HS-27A (cell line): Measurements from ENCODE around the gene VPS33A.
"Not testable (repeated sequence)": the region's sequence is repeated elsewhere in the genome, so short reads cannot be mapped to it uniquely, and the experiment has no call there.

Source experiments
- DNase-seq: peaks from one replicate; pipeline ENCODE4 v3.0.0-alpha.2; 2012; ENCODE audit warnings: low read depth, missing footprints

Gene VPS33A

DNA sequence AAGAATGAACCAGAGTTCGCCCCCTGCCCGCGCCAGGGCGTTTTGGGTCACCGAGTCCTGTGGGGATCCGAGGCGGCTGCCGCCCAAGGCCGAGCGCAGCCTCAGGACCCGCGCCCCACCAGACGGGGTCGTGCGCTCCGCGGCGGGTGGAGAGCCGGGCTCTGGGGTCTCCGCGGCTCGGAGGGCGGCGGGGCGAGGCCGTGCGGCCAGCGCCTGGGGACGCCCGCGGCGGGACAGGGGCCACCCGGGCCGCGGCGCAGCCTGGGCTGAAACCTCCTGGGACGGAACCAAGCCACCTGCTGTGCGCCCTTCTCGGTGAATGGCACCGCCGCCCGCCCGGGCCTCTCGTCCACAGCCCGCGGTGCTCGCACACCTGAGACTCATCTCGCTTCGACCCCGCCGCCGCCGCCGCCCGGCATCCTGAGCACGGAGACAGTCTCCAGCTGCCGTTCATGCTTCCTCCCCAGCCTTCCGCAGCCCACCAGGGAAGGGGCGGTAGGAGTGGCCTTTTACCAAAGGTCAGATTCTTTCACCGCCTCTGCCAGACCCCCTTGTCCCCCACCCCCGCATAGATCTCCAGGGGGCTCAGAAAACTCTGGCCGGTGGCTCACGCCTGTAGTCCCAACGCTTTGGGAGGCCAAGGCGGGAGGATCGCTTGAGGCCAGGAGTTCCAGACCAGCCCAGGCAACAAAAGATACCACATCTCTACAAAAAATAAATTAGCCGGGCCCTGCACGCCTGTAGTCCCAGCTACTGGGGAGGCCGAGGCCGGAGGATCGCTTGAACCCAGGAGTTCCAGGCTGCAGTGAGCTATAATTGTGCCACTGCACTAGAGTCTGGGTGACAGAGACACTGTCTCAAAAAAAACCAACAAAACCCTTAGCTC lies 61.9 kb downstream of the VPS33A start:
- DNase-seq = no peak

DNA sequence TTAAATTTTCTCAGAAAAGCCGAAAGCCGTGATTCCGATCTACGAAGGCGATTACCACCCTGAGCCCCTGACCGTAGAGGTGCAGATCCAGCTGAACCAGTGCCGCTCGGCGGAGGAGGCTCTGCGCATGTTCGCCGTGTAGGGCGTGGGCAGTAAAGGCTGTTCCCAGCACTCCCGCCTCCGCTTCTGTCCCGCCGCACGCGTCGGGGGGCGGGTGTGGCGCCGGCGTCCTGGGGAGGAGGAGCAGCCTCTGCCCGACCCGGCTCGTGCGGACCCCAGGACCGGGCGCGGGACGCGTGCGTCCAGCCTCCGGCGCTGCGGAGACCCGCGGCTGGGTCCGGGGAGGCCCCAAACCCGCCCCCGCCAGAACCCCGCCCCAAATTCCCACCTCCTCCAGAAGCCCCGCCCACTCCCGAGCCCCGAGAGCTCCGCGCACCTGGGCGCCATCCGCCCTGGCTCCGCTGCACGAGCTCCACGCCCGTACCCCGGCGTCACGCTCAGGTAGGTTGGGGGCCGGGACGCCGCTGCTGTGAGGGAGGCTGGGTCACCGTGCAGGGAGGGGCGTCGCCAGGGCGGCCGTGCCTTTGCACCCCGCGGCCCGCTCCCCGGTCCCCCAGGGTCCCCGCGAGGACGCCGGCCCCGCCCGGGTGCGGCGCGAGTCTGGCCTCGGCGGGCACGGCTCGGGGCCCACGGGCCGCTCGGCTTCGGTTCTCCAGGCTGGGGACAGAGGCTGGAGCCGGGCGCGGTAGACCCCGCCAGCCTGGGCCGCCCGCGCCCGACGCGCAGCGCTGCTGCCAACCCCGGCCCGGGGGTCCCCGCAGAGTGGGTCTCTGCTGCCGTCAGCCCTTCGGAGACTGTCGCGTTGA lies 62.8 kb downstream of the VPS33A start, which contains the start of gene B3GNT4:
Gene B3GNT4 (plus strand): TSS at position 409 of the 866 bp plus-strand sequence. CDS start 910 bp downstream, outside the sequence.
- DNase-seq = peak; percentile 26

DNA sequence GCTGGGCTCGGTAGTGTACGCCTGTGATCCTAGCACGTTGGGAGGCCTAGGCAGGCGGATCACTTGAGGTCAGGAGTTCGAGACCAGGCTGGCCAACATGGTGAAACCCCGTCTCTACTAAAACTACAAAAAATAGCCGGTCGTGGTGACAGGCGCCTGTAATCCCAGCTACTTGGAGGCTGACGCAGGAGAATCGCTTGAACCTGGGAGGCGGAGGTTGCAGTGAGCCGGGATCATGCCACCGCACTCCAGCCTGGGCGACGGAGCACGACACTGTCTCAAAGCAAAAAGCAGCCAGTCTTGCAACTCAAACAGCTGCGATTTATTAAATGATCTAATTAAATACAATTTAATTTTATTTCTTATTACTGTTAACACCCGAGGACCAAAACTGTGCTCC lies 63.5 kb downstream of the VPS33A start:
- DNase-seq = not testable (repeated sequence)

DNA sequence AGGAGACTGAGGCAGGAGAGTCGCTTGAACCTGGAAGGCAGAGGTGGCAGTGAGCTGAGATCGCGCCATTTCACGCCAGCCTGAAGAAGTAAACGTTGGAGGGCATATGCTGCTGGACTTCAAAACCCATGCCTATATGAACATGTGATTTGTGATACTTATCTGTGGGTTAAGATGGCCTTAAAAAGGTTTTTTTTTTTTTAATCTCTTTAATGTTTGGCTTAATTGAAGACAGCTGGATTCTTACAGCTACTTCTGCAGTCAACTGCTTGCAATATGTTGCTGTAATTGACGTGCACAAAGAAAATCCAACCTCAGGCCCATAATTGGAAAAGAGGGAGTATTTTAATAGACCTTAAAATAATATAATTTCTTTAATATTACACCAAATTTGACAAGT lies 64.3 kb downstream of the VPS33A start:
- DNase-seq = no peak

DNA sequence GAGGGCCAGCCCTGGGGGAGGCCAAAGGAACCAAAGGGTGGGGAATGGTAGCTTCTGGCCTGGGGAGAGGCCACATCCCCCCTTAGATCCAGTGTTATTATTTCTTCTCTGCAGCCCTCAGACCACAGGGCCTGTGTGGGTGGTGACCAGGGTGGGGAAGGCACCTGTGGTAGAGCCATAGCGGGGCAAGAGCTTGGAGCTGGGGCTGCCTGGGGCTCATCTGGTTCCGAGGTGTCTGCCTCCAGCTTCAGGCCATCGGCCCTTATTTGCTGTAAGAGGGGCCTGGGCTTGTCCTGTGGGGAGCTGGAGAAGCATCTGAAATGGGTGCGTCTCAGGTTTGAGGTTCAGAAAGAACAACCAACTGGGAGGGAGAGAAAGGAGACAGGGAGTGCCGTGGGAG lies 64.9 kb downstream of the VPS33A start:
- no peak for DNase-seq

DNA sequence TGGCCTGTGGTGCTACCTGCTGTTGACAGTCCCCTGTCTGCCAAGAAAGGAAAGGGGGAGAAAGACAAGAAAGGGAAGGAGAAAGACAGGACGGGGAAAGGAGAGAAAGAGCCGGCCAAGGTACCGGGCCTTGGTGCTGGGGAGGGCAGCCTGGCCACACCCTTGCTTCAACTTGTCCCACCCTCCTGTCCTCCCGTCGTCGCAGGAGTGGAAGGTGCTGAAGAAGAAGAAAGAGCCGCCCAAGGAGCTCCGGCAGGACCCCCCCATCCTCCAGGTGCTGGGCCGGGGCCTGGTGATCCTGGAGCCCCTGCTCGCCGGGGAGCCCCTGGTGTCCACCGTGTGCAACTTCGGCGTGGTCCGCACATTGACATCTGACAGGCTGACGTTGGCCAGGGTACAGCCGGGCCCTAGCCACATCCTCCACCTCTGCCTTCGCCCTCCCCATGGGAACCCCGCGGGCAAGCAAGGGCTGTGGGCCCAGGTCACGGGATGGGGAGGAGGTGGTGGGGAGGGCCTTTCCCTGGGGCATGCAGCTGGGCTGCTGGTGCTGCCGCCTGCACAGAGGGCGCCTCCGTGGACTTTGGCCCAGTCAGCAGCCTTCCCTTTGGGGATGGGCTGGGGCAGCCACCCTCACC lies 65.6 kb downstream of the VPS33A start:
- no peak for DNase-seq

DNA sequence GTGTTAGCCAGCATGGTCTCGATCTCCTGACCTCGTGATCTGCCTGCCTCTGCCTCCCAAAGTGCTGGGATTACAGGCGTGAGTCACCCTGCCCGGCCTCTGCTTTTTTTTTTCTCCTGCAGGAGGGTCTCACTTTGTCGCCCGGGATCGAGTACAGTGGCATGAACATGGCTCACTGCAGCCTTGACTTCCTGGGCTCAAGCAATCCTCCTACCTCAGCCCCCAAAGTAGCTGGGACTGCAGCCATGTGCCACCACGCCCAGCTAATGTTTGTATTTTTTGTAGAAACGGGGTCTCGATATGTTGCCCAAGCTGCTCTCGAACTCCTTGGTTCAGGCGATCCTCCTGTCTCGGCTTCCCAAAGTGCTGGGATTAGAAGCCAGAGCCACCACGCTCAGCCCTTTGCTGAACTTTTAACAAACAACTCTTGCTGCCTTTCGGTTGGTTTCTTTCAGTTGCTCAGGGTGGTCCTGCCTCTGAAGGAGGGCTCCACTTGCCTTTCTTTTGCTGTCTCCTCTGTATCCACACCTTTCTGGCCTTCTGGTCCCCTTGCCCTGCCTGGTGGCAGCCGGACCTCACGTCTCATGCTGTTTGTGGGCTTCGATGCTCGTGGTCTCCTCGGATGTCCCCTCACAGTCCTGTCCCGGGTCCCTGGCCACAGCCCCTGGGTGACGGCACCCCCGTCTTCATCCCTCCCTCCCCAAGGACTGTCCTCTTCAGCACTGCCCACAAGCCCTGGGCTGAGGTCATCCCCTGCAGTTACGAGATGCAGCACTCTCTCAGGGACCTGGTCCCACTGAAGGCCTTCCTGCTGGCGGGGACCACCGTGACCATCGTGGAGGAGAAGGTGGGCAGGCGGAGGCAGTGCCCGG lies 66.6 kb downstream of the VPS33A start:
- no peak for DNase-seq

DNA sequence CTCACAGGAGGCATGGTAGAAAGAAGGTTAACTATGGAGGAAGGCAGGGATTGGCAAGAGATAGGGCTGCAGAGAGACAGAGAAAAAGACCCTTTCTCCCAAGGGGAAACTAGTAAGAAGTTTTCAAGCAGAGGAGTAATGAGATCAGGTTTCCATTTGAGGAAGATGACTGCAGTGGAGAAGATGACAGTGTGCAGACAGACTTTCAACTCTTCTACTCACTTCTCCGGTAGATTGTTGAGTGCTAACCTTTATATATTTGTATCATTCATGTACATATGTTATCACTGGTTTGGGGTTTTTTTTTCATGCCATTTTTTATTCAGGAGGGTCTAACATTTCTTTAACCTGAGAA lies 68.7 kb downstream of the VPS33A start:
- DNase-seq = no peak

DNA sequence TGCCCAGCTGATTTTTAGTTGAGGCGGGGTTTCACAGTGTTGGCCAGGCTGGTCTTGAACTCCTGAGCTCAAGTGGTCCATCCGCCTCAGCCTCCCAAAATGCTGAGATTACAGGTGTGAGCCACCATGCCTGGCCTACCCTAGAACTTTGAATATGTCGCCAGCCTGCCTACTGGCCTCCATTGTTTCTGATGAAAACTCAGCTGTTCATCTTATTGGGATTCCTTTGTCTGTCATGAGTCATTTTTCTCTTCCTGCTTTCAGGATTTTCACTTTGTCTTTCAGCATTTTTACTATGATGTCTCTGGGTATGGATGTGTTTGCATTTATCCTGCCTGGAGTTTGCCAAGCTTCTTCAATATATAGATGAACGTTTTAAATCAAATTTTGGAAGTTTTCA lies 70.9 kb downstream of the VPS33A start:
- no peak for DNase-seq

DNA sequence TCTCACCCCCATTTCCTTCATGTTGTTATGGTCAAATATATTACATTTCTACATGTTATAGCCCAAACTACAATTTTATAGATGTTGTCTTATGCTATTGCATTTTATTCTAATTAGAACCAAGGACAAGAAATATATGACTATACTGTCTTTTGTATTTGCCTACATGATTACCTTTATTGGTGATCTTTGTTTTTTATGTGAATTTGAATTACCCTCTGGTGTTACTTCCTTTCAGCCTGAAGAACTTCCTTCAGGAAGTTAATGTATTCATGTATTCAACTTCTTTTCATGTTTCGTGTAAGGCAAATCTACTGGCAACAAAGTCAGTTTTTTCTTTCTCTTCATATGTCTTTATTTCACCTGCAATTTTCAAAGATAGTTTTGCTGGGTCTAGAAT lies 71.5 kb downstream of the VPS33A start:
- no peak for DNase-seq

DNA sequence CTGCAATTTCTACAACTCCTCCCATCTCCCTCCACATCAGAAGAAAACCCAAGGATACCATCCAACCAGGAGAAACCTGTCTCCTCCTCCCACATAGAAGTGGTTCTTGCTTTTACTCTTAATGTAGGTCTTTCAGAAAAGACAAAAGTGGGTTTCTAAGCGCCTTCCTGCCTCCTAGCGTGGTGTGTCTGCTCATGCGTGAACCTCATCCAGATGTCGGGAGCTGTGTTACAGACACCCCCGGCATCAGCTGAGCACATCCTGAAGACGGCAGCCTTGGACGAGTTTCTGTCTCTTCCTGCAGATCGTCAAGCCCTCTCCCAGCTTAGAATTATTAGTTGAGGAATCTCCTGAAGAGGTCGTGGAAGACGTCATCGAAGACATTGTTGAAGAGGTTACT lies 73.9 kb downstream of the VPS33A start:
- DNase-seq = no peak

DNA sequence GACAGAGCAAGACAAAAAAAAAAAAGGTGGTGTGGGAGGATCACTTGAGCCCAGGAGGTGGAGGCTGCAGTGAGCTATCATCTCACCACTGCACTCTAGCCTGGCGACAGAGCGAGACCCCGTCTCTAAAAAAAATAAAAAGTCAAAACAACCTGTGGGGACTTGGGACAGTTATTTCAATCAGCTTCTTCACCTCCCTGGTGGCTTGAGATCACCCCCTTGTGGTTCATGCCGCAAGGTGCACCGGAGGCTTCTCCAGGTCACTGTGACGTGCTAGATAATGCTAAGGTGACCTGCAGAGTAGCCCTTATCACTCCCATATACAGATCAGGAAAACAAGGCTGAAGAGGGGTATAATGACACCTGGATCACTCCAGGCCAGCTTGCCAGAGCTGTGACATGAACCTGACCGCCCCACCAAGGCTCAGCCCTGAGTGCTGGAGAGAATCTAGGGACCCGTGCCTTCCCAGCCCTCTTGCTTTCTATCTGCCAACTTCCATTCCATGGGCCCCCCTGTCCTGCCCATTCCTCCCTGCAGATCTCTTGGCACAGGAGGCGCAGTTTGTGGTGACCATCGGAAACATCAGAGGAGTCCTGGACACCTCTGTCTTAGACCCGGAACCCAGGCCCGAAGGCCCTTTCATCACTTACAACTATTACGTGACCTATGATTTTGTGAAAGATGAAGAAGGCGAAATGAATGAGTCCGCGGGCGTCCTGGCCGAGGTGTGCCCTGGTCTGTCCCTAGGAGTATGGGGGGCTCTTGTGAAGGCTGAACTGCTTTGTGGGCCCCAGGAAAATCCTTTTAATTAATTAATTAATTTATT lies 75.2 kb downstream of the VPS33A start:
- peak; percentile 26 for DNase-seq

DNA sequence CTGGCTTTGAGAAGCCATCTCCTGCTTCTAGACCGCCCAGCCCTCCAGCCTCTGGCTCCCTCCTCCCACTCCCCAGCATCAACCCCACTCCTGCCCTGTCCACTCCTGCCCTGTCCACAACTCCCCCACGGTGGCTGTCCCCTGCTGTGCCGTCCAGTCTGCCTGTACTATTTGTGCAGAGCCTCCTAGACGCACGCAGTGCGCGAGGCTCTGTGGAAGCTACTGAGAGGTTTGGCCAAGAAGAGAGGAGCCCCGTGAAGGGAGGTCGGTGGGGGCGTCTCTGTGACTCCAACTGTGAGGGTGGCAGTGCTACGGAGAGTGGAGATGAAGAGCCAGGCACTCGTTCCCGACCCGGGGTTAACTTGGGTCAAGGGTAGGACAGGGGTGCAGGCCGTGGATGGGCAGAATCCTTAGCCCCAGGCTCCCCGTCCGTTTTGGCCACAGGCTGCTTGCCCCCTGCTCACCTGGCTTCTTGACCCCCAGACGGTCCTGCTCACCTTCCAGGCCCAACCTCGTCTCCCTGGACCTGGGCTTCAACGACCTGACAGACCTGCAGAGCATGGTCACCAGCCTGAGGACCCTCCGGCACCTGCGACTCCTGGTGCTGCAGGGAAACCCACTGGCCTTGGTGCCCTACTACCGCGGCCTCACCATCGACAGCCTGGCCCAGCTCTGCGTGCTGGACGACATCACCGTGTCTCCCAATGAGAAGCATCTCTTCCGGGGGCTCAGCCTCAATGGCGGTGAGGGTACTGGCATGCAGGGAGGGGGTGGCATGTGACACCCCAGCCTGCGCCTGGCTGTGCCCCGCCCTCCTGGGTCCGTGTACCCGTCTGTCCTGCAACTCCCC lies 76.4 kb downstream of the VPS33A start:
- DNase-seq = no peak

DNA sequence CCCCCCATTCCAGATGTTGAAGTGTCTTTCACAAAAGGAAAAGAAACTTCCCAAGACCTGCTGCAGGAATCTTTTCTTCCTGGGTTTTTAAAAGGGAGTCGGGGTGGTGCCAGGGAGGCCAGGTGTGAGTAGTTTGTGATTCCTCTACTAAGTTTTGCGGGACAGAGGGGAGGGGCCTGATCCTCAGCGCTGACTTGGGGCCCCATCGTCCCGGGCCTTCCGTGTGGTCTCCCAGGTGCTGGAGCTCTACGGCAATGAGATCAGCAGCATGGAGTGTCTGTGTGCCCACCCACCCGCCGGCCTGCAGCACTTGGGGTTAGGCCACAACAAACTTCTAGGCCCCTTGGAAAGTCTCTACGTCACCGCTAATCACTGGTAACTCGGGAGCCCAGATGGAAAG lies 78.8 kb downstream of the VPS33A start:
- DNase-seq = no peak

DNA sequence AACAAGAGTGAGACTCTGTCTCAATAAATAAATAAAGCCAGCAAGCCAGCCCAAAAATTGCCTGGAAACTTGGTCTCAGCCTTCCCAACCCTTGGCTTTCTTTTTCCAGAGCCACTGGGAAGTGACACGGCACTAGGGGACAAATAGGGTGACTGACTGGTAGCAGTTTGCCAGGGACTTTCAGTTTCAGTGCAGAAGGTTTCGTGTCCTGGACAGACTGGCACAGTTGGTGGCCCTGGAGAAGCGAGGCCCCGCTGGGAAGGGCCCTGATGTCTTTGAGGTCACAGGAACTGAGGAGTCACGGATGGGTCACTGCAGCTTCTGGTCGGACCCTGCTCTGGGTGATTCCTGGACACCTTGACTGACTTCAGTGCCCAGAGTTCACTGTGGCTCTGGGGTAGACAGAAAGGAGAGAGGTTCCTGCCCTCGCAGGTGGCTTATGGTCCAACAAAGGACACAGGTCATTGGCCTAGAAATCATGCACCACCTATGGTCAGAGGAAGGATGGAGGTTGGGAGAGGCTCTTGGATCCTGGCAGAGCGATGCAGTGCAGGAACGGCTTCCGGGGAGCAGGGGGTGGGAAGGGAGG lies 80.7 kb downstream of the VPS33A start:
- DNase-seq = no peak

DNA sequence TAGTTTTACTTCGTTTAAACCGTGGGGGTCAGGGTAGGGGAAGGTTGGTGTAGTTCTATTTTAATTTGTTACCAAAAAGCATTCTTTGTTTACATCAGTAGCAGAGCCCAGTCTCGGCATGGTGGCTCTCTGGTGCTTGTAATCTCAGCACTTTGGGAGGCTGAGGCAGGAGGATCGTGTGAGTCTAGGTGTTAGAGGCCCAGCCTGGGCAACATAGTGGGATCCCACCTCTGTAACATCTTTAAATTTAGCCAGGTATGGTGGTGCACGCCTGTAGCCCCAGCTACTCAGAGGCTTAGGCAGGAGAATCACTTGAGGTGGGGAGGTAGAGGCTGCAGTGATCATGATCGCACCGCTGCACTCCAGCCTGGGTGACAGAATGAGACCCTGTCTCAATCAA lies 81.2 kb downstream of the VPS33A start:
- no peak for DNase-seq

DNA sequence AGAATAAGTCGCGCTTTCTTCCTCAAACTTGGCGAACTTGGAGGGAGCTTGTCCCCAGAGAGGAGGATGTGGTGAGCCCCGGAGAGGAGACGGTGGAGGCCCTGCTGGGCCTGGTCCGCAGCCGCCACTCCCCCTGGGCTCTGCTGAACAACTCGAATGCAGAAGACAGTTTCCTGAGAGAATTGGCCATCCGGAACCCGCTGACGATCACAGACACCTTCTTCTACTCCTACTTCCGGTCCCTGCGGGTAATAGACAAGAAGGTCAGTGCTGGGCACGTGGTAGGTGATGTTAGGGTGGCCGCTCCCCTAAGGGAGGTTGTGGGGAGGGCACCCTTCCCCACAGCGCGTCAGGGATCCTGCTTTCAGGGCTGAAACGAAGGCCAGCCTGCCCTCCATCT lies 81.8 kb downstream of the VPS33A start:
- DNase-seq = no peak

DNA sequence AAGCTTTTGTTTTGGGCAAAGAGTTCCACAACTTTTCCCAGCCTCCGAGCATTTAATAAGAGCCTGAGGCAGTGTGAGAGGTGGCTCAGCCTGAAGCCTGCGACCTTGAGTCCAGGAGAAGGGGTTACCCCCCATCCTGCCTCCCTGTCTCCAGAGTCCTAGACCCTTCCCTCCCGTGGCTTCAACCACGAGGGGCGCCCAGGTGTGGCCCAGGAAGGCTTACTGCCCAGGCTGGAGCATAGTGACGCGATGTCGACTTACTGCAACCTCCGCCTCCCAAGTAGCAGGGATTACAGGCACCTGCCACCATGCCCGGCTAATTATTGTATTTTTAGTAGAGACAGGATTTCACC lies 82.7 kb downstream of the VPS33A start:
- no peak for DNase-seq

DNA sequence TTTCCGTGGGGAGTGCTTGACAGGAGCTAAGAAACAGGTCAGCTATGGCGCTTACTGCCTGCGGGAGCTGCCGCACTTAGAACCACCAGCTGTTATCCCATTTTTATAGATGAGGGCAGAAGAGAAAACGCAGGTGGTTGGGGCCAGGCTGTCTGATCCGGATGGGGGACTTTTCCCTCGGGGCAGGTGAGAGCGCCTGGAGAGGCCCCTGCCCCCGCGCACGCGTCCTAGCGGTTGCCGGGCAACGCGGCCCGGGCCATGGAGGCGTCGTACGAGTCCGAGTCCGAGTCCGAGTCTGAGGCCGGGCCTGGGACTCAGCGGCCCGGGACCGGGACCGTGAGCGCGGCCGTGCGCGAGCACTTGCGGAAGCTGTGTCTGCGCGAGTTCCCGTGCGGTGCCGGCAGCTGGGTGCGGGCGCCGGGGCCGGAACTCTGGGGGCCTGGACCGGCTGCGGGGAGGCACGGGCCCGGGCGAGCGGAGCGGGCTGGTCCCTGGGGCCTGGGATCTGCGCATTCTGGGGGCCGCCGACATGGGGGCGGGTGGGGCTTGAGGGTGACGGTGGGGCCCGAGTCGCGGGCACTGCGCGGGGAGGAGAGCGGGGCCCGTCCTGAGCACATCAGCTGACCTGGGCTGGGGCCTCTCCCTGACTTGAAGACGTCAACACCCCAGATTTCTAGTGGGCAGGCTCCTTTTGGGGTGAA lies 83.3 kb downstream of the VPS33A start, which contains the start of gene LRRC43:
Gene LRRC43 (plus strand): TSS at position 237 of the 701 bp plus-strand sequence. CDS start 22 bp downstream, at position 259.
- no peak for DNase-seq
